ENCODE data around the gene SELENOM. TPM values are rescaled to one million over a fixed set of nuclear protein-coding genes. Genes with fewer than 3 reads are reported as not detected.

SELENOM gene
- total and polyA plus RNA-seq, 2 donors (not counting 1 experiment from before 2014, with no cell fraction given), result 130 to 132 TPM

GRCh38 chr22:31139866-31140716 is 32.7 kb upstream of the SELENOM start, which contains the start of gene PLA2G3:
Gene PLA2G3 (minus strand): TSS chr22:31140508. CDS start chr22:31140354, 154 bp downstream.
- no peaks in the 10 kb centered on the region for H3K79me2 ChIP-seq (ENCODE audit: control insufficient read depth, insufficient read depth, low read length)
- H3K27ac ChIP-seq (ENCODE audit: insufficient read depth, low read length), result no peak within 1 kb of the TSS
- H4K20me1 ChIP-seq (ENCODE audit: control insufficient read depth, extremely low read depth, insufficient read depth, low read length), result no peaks in the 10 kb centered on the region
- H2AFZ ChIP-seq (ENCODE audit: low read length), result no peak within 1 kb of the TSS
- no peaks in the 10 kb centered on the region for H3K36me3 ChIP-seq (ENCODE audit: control insufficient read depth, insufficient read depth, low read length)
- DNase-seq (ENCODE audit: low read depth in 2 of 2), result peak; percentile 62 to 65
- H3K9me3 ChIP-seq (ENCODE audit: control insufficient read depth, insufficient read depth, low read depth, low read length), result no peaks in the 10 kb centered on the region
- no peaks in the 10 kb centered on the region for H3K4me1 ChIP-seq (ENCODE audit: control insufficient read depth, extremely low read depth, insufficient read depth, low read length)
- no peak within 1 kb of the TSS for H3K4me3 ChIP-seq (replicated peaks in 1 of 4; ENCODE audit: control extremely low read depth in 1 of 4, insufficient read depth in 1 of 4, low read depth in 3 of 4, low read length in 4 of 4)
- peak within 1 kb of the TSS; percentile 32 for H3K4me2 ChIP-seq (ENCODE audit: extremely low read depth, insufficient read depth, low read length)
- TF ChIP-seq CTCF (conservative IDR thresholded peaks at IDR 0.05 in 1 of 2, IDR thresholded peaks at IDR 0.05 in 1 of 2; ENCODE audit: low read depth in 1 of 2, low read length in 2 of 2), result no peak
- H3K27me3 ChIP-seq (ENCODE audit: control insufficient read depth, insufficient read depth, low read length), result peaks cover 13% of the 10 kb centered on the region
- no peak within 1 kb of the TSS for H3K9ac ChIP-seq (ENCODE audit: insufficient read depth, low read length)

- Histone ChIP-seq H3K4me1 (ENCODE audit: control insufficient read depth, extremely low read depth, insufficient read depth, low read length) (no peaks in the 10 kb centered on the region), H3K9me3 (ENCODE audit: control insufficient read depth, insufficient read depth, low read depth, low read length) (no peaks in the 10 kb centered on the region), H2AFZ (ENCODE audit: low read length) (no peak overlapping the region), H3K27ac (ENCODE audit: insufficient read depth, low read length) (no peak overlapping the region), H3K79me2 (ENCODE audit: control insufficient read depth, insufficient read depth, low read length) (no peaks in the 10 kb centered on the region), H4K20me1 (ENCODE audit: control insufficient read depth, extremely low read depth, insufficient read depth, low read length) (no peaks in the 10 kb centered on the region), H3K4me3 (replicated peaks in 1 of 4; ENCODE audit: control extremely low read depth in 1 of 4, insufficient read depth in 1 of 4, low read depth in 3 of 4, low read length in 4 of 4) (no peak overlapping the region), H3K27me3 (ENCODE audit: control insufficient read depth, insufficient read depth, low read length) (peaks cover 13% of the 10 kb centered on the region), H3K4me2 (ENCODE audit: extremely low read depth, insufficient read depth, low read length) (no peak overlapping the region), H3K9ac (ENCODE audit: insufficient read depth, low read length) (no peak overlapping the region), H3K36me3 (ENCODE audit: control insufficient read depth, insufficient read depth, low read length) (no peaks in the 10 kb centered on the region)
- no peak for DNase-seq (ENCODE audit: low read depth in 2 of 2)
- TF ChIP-seq CTCF (conservative IDR thresholded peaks at IDR 0.05 in 1 of 2, IDR thresholded peaks at IDR 0.05 in 1 of 2; ENCODE audit: low read depth in 1 of 2, low read length in 2 of 2) (no peak), EZH2 (IDR thresholded peaks at IDR 0.05; ENCODE audit: low read length, missing control alignments) (no peak)
Measured at GRCh38 chr22:31139066-31139465, 31.7 kb upstream of the SELENOM start.

- H3K79me2 ChIP-seq (ENCODE audit: control insufficient read depth, insufficient read depth, low read length), result no peaks in the 10 kb centered on the region
- H3K4me1 ChIP-seq (ENCODE audit: control insufficient read depth, extremely low read depth, insufficient read depth, low read length), result no peaks in the 10 kb centered on the region
- no peaks in the 10 kb centered on the region for H3K36me3 ChIP-seq (ENCODE audit: control insufficient read depth, insufficient read depth, low read length)
- no peak overlapping the region for H2AFZ ChIP-seq (ENCODE audit: low read length)
- no peaks in the 10 kb centered on the region for H3K9me3 ChIP-seq (ENCODE audit: control insufficient read depth, insufficient read depth, low read depth, low read length)
- peaks cover 11% of the 10 kb centered on the region for H3K27me3 ChIP-seq (ENCODE audit: control insufficient read depth, insufficient read depth, low read length)
- no peak overlapping the region for H3K9ac ChIP-seq (ENCODE audit: insufficient read depth, low read length)
- DNase-seq (ENCODE audit: low read depth in 2 of 2), result no peak
- H3K4me3 ChIP-seq (replicated peaks in 1 of 4; ENCODE audit: control extremely low read depth in 1 of 4, insufficient read depth in 1 of 4, low read depth in 3 of 4, low read length in 4 of 4), result no peak overlapping the region
- no peaks in the 10 kb centered on the region for H4K20me1 ChIP-seq (ENCODE audit: control insufficient read depth, extremely low read depth, insufficient read depth, low read length)
- H3K4me2 ChIP-seq (ENCODE audit: extremely low read depth, insufficient read depth, low read length), result no peak overlapping the region
- no peak overlapping the region for H3K27ac ChIP-seq (ENCODE audit: insufficient read depth, low read length)
- no peak for TF ChIP-seq CTCF (conservative IDR thresholded peaks at IDR 0.05 in 1 of 2, IDR thresholded peaks at IDR 0.05 in 1 of 2; ENCODE audit: low read depth in 1 of 2, low read length in 2 of 2)
- no peak for TF ChIP-seq EZH2 (IDR thresholded peaks at IDR 0.05; ENCODE audit: low read length, missing control alignments)
Measured at GRCh38 chr22:31138126-31138525, 30.8 kb upstream of the SELENOM start.
